Subcutaneous abdominal adipose tissue (tissue), 5 donors: ENCODE measurements around the gene KIF21B.

ENCODE experiments used
- H3K27ac ChIP-seq: one replicate; pipeline ENCODE4 v1.7.0; 2013; ENCODE audit warnings: low read depth, mild to moderate bottlenecking, inconsistent platforms, low read length, moderate library complexity
- H3K27me3 ChIP-seq, 5 donors: one replicate each; pipeline ENCODE4 v1.7.0; 2013; ENCODE audit warnings: low read length in 5 of 5, inconsistent platforms in 1 of 5; ENCODE audit not compliant: control insufficient read depth in 5 of 5, insufficient read depth in 4 of 5
- H3K36me3 ChIP-seq, 5 donors: one replicate each; pipeline ENCODE4 v1.7.0; 2013; ENCODE audit warnings: low read length in 5 of 5; ENCODE audit not compliant: control insufficient read depth in 5 of 5, insufficient read depth in 5 of 5
- H3K4me1 ChIP-seq, 5 donors: one replicate each; pipeline ENCODE4 v1.7.0; 2013; ENCODE audit warnings: low read length in 5 of 5, mild to moderate bottlenecking in 3 of 5, moderate library complexity in 1 of 5; ENCODE audit not compliant: control insufficient read depth in 5 of 5, insufficient read depth in 5 of 5
- H3K4me3 ChIP-seq, 5 donors: one replicate each; pipeline ENCODE4 v1.7.0; 2013; ENCODE audit warnings: low read length in 5 of 5, low read depth in 1 of 5
- H3K9ac ChIP-seq, 5 donors: one replicate each; pipeline ENCODE4 v1.7.0; 2013; ENCODE audit warnings: low read length in 5 of 5, mild to moderate bottlenecking in 4 of 5, moderate library complexity in 3 of 5
- H3K9me3 ChIP-seq, 5 donors: one replicate each; pipeline ENCODE4 v1.7.0; 2013; ENCODE audit warnings: low read length in 5 of 5; ENCODE audit not compliant: control insufficient read depth in 5 of 5
- donor health status: healthy.
- donor health status: healthy.
- donor health status: healthy.
- donor health status: healthy.
- donor health status: healthy.

KIF21B gene

GRCh38 chr1:201061886-201062285 lies 38.4 kb upstream of the KIF21B start:
- no peak overlapping the region for H3K9ac ChIP-seq
- H3K27ac ChIP-seq, result no peak overlapping the region
- peaks cover 0 to 5% (median 0%) of the 10 kb centered on the region in 5 donors for H3K27me3 ChIP-seq
- H3K4me3 ChIP-seq, result no peak overlapping the region
- no peaks in the 10 kb centered on the region for H3K36me3 ChIP-seq
- H3K9me3 ChIP-seq, result no peaks in the 10 kb centered on the region
- no peaks in the 10 kb centered on the region for H3K4me1 ChIP-seq

- Histone ChIP-seq H3K9me3 (no peaks in the 10 kb centered on the region), H3K36me3 (no peaks in the 10 kb centered on the region), H3K27me3 (peaks cover 0 to 5% (median 0%) of the 10 kb centered on the region in 5 donors), H3K4me1 (peaks cover 0 to 3% (median 0%) of the 10 kb centered on the region in 5 donors), H3K9ac (no peak overlapping the region), H3K27ac (no peak overlapping the region), H3K4me3 (no peak overlapping the region)
Observed at GRCh38 chr1:201061049-201061448, 37.5 kb upstream of the KIF21B start.

GRCh38 chr1:201060586-201060985 lies 37.1 kb upstream of the KIF21B start:
- Histone ChIP-seq H3K27ac (no peak overlapping the region), H3K4me3 (no peak overlapping the region), H3K9ac (no peak overlapping the region), H3K4me1 (peaks cover 0 to 3% (median 0%) of the 10 kb centered on the region in 5 donors), H3K36me3 (no peaks in the 10 kb centered on the region), H3K27me3 (peaks cover 0 to 5% (median 0%) of the 10 kb centered on the region in 5 donors), H3K9me3 (no peaks in the 10 kb centered on the region)

- Histone ChIP-seq H3K27ac (no peak overlapping the region), H3K4me3 (no peak overlapping the region), H3K36me3 (no peaks in the 10 kb centered on the region), H3K9ac (no peak overlapping the region), H3K27me3 (peaks cover 0 to 5% (median 0%) of the 10 kb centered on the region in 5 donors), H3K9me3 (no peaks in the 10 kb centered on the region), H3K4me1 (peaks cover 0 to 3% (median 0%) of the 10 kb centered on the region in 5 donors)
Observed at GRCh38 chr1:201059871-201060555, 36.5 kb upstream of the KIF21B start.

GRCh38 chr1:201059401-201059800 lies 35.9 kb upstream of the KIF21B start:
- Histone ChIP-seq H3K9me3 (no peaks in the 10 kb centered on the region), H3K4me3 (no peak overlapping the region), H3K36me3 (no peaks in the 10 kb centered on the region), H3K9ac (no peak overlapping the region), H3K27ac (no peak overlapping the region), H3K27me3 (peaks cover 0 to 5% (median 0%) of the 10 kb centered on the region in 5 donors), H3K4me1 (peaks cover 0 to 3% (median 0%) of the 10 kb centered on the region in 5 donors)

GRCh38 chr1:201054091-201054543 lies 30.6 kb upstream of the KIF21B start:
- H3K36me3 ChIP-seq, result no peaks in the 10 kb centered on the region
- H3K9ac ChIP-seq, result no peak overlapping the region

GRCh38 chr1:201053155-201053860 lies 29.8 kb upstream of the KIF21B start:
- Histone ChIP-seq H3K9ac (no peak overlapping the region), H3K27me3 (peaks cover 3 to 19% (median 13%) of the 10 kb centered on the region in 5 donors), H3K27ac (no peak overlapping the region), H3K36me3 (no peaks in the 10 kb centered on the region), H3K9me3 (no peaks in the 10 kb centered on the region), H3K4me1 (peaks cover 0 to 3% (median 0%) of the 10 kb centered on the region in 5 donors), H3K4me3 (no peak overlapping the region)

More at GRCh38 chr1:201054091-201054543, 30.6 kb upstream of the KIF21B start:
- no peak overlapping the region for H3K27ac ChIP-seq
- no peak overlapping the region for H3K4me3 ChIP-seq
- peaks cover 0 to 14% (median 13%) of the 10 kb centered on the region in 5 donors for H3K27me3 ChIP-seq
- H3K9me3 ChIP-seq, result no peaks in the 10 kb centered on the region
- H3K4me1 ChIP-seq, result peaks cover 0 to 3% (median 0%) of the 10 kb centered on the region in 5 donors

- H3K9me3 ChIP-seq, result no peaks in the 10 kb centered on the region
- peaks cover 0 to 3% (median 0%) of the 10 kb centered on the region in 5 donors for H3K4me1 ChIP-seq
- H3K4me3 ChIP-seq, result no peak overlapping the region
- peaks cover 7 to 22% (median 14%) of the 10 kb centered on the region in 5 donors for H3K27me3 ChIP-seq
- H3K36me3 ChIP-seq, result no peaks in the 10 kb centered on the region
- no peak overlapping the region for H3K9ac ChIP-seq
- no peak overlapping the region for H3K27ac ChIP-seq
Observed at GRCh38 chr1:201051399-201051798, 27.9 kb upstream of the KIF21B start.

- H3K9ac ChIP-seq, result no peak overlapping the region
- peaks cover 7 to 22% (median 14%) of the 10 kb centered on the region in 5 donors for H3K27me3 ChIP-seq
- H3K4me3 ChIP-seq, result no peak overlapping the region
- H3K27ac ChIP-seq, result no peak overlapping the region
- H3K36me3 ChIP-seq, result no peaks in the 10 kb centered on the region
- H3K9me3 ChIP-seq, result no peaks in the 10 kb centered on the region
- no peaks in the 10 kb centered on the region for H3K4me1 ChIP-seq
Observed at GRCh38 chr1:201050515-201051277, 27.2 kb upstream of the KIF21B start.
